ENCODE results near the gene SOWAHB.

Gene SOWAHB

GRCh38 chr4:76931087-76931486 is 33.1 kb upstream of the SOWAHB start:
- no peak for TF ChIP-seq CTCF (conservative IDR thresholded peaks at IDR 0.05; ENCODE audit: low read depth)
- DNase-seq (ENCODE audit: low spot score): no peak
- ChIA-PET CTCF (no interaction called here), POLR2A (ENCODE audit: low non-redundant PET) (no interaction called here)
- H3K27ac ChIP-seq: no peak overlapping the region

- ChIA-PET POLR2A (ENCODE audit: low non-redundant PET) (no interaction called here), CTCF (no interaction called here)
- H3K27ac ChIP-seq: no peak overlapping the region
- no peak for DNase-seq (ENCODE audit: low spot score)
- TF ChIP-seq CTCF (conservative IDR thresholded peaks at IDR 0.05; ENCODE audit: low read depth): no peak
Measured at GRCh38 chr4:76930685-76931084, 32.7 kb upstream of the SOWAHB start.

GRCh38 chr4:76926841-76927240 is 28.9 kb upstream of the SOWAHB start:
- POLR2A ChIA-PET (ENCODE audit: low non-redundant PET): no interaction called here
- TF ChIP-seq CTCF (conservative IDR thresholded peaks at IDR 0.05; ENCODE audit: low read depth): no peak
- H3K27ac ChIP-seq: no peak overlapping the region
- DNase-seq (ENCODE audit: low spot score): no peak
- CTCF ChIA-PET: no interaction called here

GRCh38 chr4:76923619-76924357 is 25.8 kb upstream of the SOWAHB start:
- ChIA-PET POLR2A (ENCODE audit: low non-redundant PET) (no interaction called here), CTCF (interaction anchor here (1.3 kb wide), 1 partner anchor 9 kb away, joined by 3 read pairs; no protein-coding TSS in a partner anchor)
- no peak overlapping the region for H3K27ac ChIP-seq
- DNase-seq (ENCODE audit: low spot score): no peak
- TF ChIP-seq CTCF (conservative IDR thresholded peaks at IDR 0.05; ENCODE audit: low read depth): no peak

GRCh38 chr4:76920715-76921114 is 22.8 kb upstream of the SOWAHB start:
- POLR2A ChIA-PET (ENCODE audit: low non-redundant PET): no interaction called here
- no peak for DNase-seq (ENCODE audit: low spot score)
- CTCF ChIA-PET: interaction anchor here (0.6 to 0.7 kb wide), 2 partner anchors 55 to 941 kb away, joined by 3 to 4 read pairs; no protein-coding TSS in a partner anchor
- TF ChIP-seq CTCF (conservative IDR thresholded peaks at IDR 0.05; ENCODE audit: low read depth): no peak
- no peak overlapping the region for H3K27ac ChIP-seq

GRCh38 chr4:76909711-76910110 is 11.8 kb upstream of the SOWAHB start:
- no peak for TF ChIP-seq CTCF (conservative IDR thresholded peaks at IDR 0.05; ENCODE audit: low read depth)
- CTCF ChIA-PET: no interaction called here
- H3K27ac ChIP-seq: no peak overlapping the region
- no peak for DNase-seq (ENCODE audit: low spot score)
- POLR2A ChIA-PET (ENCODE audit: low non-redundant PET): no interaction called here
